GM18508 (cell line): ENCODE measurements around the gene MYO1C.
"Not testable (repeated sequence)": the region's sequence is repeated elsewhere in the genome, so short reads cannot be mapped to it uniquely, and the experiment has no call there.

ENCODE experiments used
- ATAC-seq: cut with Tn5 transposase; IDR thresholded peaks from one replicate; pipeline ENCODE4 v1.9.1; 2021; ENCODE audit warnings: moderate number of reproducible peaks; ENCODE audit not compliant: insufficient read depth, unreplicated experiment

Gene MYO1C

GRCh38 chr17:1434150-1434549 is 58.3 kb downstream of the MYO1C start:
- no peak for ATAC-seq

DNA sequence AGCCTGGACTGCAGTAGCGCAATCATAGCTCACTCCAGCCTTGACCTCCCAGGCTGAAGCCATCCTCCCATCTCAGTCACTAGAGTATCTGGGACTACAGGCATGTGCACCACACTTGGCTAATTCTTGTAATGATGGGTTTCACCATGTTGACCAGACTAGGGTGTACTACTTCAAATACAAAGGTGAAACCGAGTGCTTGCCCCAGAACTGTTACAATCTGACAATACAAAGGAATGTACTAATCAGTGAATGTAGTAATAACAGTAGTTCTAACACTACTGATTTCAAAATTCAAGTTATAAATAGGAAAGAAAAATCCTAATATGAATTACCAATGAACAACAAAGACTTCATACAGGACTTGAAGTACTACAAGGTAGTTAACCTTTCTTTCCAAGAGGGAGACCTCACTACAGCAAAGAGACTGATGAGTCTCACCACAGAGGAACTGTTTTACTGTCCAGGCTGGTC is 60.8 kb downstream of the MYO1C start:
- no peak for ATAC-seq

- ATAC-seq = no peak
These were observed 68.9 kb downstream of the MYO1C start for GRCh38 chr17:1423456-1424135.

GRCh38 chr17:1422885-1423284 is 69.6 kb downstream of the MYO1C start:
- no peak for ATAC-seq

DNA sequence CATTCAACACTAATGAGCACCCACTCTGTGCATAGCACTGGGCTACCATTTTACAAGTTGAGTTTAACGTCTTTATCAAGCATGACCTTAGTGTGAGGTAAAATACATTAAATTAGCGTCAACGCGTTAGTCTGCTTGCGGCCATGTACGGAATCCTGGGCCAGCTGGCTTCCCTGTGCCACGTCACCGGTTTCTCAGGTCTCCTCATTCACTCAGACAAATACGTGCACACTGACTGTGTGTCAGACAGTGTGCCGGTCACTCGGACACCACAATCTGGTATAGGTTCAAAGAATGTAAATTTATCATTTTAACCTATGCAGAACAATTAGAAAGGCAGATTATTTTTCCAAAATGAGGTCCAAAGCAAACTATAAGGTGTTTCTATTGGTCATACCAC is 71.0 kb downstream of the MYO1C start:
- ATAC-seq = no peak

DNA sequence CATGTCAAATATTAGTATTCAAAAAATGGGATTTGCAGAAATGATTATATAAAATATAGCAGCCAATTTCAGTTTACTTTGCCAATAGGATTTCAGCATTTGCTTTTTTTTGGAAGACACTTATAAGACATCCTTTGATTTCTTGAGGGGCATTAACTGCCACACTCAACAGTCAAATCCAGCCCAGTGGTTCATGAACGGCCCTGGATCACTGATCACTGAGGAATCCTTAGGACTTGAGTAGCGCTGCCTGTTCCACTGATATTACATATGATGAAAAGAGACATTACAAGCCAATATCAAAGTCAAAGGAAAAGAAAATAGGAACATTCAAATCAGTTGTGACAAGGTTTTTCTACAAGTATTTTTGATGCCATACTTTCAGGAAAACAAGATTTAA is 71.5 kb downstream of the MYO1C start:
- no peak for ATAC-seq

GRCh38 chr17:1420163-1420562 is 72.3 kb downstream of the MYO1C start:
- no peak for ATAC-seq

DNA sequence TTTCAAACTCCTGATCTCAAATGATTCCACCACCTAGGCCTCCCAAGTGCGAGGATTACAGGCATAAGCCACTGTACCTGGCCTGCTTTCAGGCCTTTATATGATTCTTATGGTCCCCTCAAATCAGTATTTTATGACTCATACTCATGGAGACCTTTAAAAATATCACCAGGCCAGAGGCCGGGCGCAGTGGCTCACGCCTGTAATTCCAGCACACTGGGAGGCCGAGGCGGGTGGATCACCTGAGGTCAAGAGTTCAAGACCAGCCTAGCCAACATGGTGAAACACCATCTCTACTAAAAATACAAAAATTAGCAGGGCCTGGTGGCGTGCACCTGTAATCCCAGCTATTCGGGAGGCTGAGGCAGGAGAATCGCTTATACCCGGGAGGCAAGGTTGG is 74.0 kb downstream of the MYO1C start:
- ATAC-seq = not testable (repeated sequence)

- ATAC-seq = no peak
These were observed 76.1 kb downstream of the MYO1C start for GRCh38 chr17:1416414-1416813.

DNA sequence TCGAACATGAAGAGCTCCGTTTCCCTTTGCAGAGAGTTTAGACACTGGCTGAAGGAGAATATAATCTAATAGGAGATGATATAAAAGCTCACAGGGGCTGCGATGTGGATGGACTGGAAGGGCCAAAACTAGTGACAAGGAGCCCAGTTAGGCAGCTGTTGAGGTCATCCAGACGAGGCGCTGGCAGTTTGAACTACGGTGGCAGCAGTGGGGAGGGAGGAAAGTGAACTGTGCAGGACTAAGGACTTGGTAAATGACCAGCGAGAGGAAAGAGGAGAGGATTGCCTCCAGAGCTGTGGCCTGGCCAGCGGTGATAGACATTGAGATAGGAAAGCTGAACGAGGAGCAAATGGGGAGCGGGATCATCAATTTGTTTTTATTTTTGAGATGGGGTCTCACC is 77.9 kb downstream of the MYO1C start:
- no peak for ATAC-seq
